Activated CD8-positive, alpha-beta memory T cell treated with anti-CD3 and anti-CD28 coated beads, Interleukin-2, amount 10 ng/mL, durations not matched to agents 7 days and 5 days (primary cell): ENCODE data around the gene PDX1. TPM values are rescaled to one million over a fixed set of nuclear protein-coding genes. Genes with fewer than 3 reads are reported as not detected.
A peak's percentile ranks its signal among the peaks of the same experiment; 100 is the strongest.
"Not testable (repeated sequence)": the region's sequence is repeated elsewhere in the genome, so short reads cannot be mapped to it uniquely, and the experiment has no call there.

ENCODE experiments used
- ATAC-seq: fragments of 150-1000 bp; cut with Tn5 transposase; one replicate; pipeline ENCODE4 v1.10.0; 2021; ENCODE audit warnings: moderate library complexity
- CTCF ChIA-PET: fragments of 350-600 bp; sonication (Branson Sonifier 250); formaldehyde crosslinking; loops from one replicate; lab custom pipeline; 2021; ENCODE audit warnings: antibody characterized with exemption; lab: Charles Lee
- DNase-seq: peaks from one replicate; pipeline ENCODE4 v3.0.0-alpha.2; 2020
- H3K27ac Mint-ChIP-seq: one replicate; pipeline ENCODE4 v1.8.0; 2021; ENCODE audit warnings: mild to moderate bottlenecking, mixed read lengths
- H3K27me3 Mint-ChIP-seq: one replicate; pipeline ENCODE4 v1.8.0; 2021; ENCODE audit warnings: mixed read lengths
- H3K36me3 Mint-ChIP-seq: one replicate; pipeline ENCODE4 v1.8.0; 2021; ENCODE audit warnings: mild to moderate bottlenecking, mixed read lengths
- H3K4me1 Mint-ChIP-seq: one replicate; pipeline ENCODE4 v1.8.0; 2021; ENCODE audit warnings: mixed read lengths
- H3K4me3 Mint-ChIP-seq: one replicate; pipeline ENCODE4 v1.8.0; 2021; ENCODE audit warnings: mild to moderate bottlenecking, moderate library complexity, mixed read lengths
- H3K9me3 Mint-ChIP-seq: one replicate; pipeline ENCODE4 v1.8.0; 2022; ENCODE audit warnings: low read depth, mixed read lengths
- total RNA-seq, 2 experiments: library from RNA; stranded (reverse); gene quantifications; one replicate each; pipeline ENCODE4 v1.2.3, GENCODE V29; 2021

Gene PDX1
- total RNA-seq, 2 experiments from 2014 or later: not detected

GRCh38 chr13:27954406-27954851 lies 34.6 kb downstream of the PDX1 start:
- Mint-ChIP-seq H3K4me1 (peaks cover 11% of the 10 kb centered on the region), H3K36me3 (no peaks in the 10 kb centered on the region), H3K27me3 (peaks cover 76% of the 10 kb centered on the region), H3K27ac (no peak overlapping the region), H3K4me3 (peak overlapping the region; percentile 59), H3K9me3 (no peaks in the 10 kb centered on the region)
- ATAC-seq: peak; percentile 30
- CTCF ChIA-PET: interaction anchor here (0.7 to 4.9 kb wide), 26 partner anchors 13 to 581 kb away, joined by 3 to 28 read pairs (median 4); partner anchors contain the start of gene PDX1
- no peak for DNase-seq

GRCh38 chr13:27955014-27955591 lies 35.3 kb downstream of the PDX1 start:
- DNase-seq: no peak
- peaks cover 14% of the 10 kb centered on the region for H3K4me1 Mint-ChIP-seq
- peak overlapping the region; percentile 0 for H3K4me3 Mint-ChIP-seq
- peaks cover 79% of the 10 kb centered on the region for H3K27me3 Mint-ChIP-seq
- CTCF ChIA-PET: interaction anchor here (0.9 to 4.9 kb wide), 15 partner anchors 13 to 582 kb away, joined by 3 to 28 read pairs (median 7); no protein-coding TSS in a partner anchor
- ATAC-seq: no peak
- H3K27ac Mint-ChIP-seq: no peak overlapping the region
- no peaks in the 10 kb centered on the region for H3K9me3 Mint-ChIP-seq
- no peaks in the 10 kb centered on the region for H3K36me3 Mint-ChIP-seq

DNA sequence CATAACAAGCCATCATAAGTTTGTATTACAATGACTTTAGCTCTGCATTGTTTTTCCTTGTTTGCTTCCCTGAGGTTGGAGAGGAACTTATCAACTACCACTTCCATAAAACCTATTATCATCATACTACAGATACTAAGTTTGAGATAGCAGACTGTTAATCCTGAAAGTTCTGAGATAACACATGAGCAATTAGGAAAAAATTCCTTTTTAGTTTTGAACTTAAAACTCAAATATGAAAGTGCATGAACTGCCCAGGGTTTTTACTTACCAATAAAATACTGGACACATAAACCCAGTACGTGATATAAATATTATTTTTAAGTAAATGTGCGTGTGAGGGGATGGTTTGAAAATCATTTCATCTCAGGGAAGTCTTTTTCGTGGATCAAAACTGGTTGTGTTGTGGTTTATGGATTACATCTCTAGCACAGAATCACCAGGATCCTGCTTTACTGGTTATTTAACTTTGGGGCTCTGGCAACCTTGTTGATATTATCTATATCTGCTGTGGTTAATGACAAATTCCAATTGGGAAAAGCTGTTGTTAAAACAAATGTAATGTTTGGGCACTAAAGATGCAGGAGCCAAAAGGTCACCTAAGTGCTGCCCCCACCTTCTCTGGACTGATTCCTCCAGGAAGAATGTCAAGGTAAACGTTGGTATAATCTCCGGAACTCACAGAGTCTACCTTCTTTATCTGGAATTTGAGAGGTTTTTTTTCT lies 36.9 kb downstream of the PDX1 start:
- ATAC-seq: no peak
- Mint-ChIP-seq H3K4me3 (no peak overlapping the region), H3K9me3 (no peaks in the 10 kb centered on the region), H3K27me3 (peaks cover 84% of the 10 kb centered on the region), H3K27ac (no peak overlapping the region), H3K36me3 (no peaks in the 10 kb centered on the region), H3K4me1 (peaks cover 15% of the 10 kb centered on the region)
- CTCF ChIA-PET: interaction anchor here (1.3 to 4.9 kb wide), 3 partner anchors 27 to 595 kb away, joined by 5 to 28 read pairs (median 9); no protein-coding TSS in a partner anchor
- DNase-seq: no peak

- Mint-ChIP-seq H3K27ac (no peak overlapping the region), H3K4me3 (no peak overlapping the region), H3K36me3 (no peaks in the 10 kb centered on the region), H3K4me1 (peaks cover 4% of the 10 kb centered on the region), H3K27me3 (peaks cover 90% of the 10 kb centered on the region), H3K9me3 (no peaks in the 10 kb centered on the region)
- ATAC-seq: no peak
- CTCF ChIA-PET: interaction anchor here (0.9 to 2.1 kb wide), 6 partner anchors 10 to 598 kb away, joined by 3 to 7 read pairs (median 4); no protein-coding TSS in a partner anchor
- DNase-seq: no peak
Observed at GRCh38 chr13:27959976-27960361, 40.2 kb downstream of the PDX1 start.

DNA sequence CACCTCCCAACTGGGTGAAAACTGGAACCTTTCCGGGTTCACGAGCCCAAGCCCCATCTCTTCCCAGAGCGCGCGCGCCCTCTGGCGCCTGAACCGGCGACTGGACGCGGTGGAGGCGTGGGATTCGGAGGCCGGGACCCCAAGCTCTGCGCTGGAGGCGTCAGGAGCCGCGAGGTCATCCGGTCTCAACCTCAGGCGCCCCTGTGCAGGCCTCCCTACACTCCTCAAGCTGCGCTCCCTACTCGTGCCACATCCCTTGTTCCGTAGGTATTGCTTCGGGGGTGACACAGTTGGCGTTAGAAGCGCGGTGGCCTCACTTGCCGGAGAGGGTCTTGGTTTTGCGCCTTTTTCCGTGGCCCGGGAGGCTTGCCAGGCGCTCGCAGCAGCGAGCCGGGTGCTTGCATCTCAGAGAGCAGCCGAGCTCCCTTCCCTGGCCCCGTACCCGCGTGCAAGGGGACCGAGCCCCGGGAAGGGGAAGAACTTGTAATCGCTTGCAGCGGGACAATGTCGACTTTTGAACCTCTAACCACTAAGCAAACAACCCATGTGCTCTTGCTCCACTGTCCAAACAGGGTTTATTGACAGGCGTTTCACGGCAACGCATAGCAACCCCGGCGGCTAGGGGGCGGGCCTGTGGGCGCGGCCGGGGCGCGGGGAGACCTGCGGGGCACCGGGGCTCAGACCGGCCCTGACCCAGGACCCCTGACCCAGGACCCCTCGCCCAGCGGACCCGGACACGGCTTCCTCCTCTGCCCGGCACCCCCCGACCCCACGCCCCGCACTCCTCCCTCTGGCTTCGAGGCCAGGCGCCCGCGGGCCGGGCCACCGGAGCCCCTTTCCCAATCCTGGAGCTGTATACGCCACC lies 40.8 kb downstream of the PDX1 start:
- H3K27ac Mint-ChIP-seq: no peak overlapping the region
- CTCF ChIA-PET: interaction anchor here (0.9 to 2.1 kb wide), 6 partner anchors 9 to 598 kb away, joined by 3 to 7 read pairs (median 4); no protein-coding TSS in a partner anchor
- H3K4me3 Mint-ChIP-seq: no peak overlapping the region
- H3K27me3 Mint-ChIP-seq: peaks cover 90% of the 10 kb centered on the region
- peak; percentile 66 for ATAC-seq
- peaks cover 3% of the 10 kb centered on the region for H3K4me1 Mint-ChIP-seq
- DNase-seq: peak; percentile 60
- H3K36me3 Mint-ChIP-seq: no peaks in the 10 kb centered on the region
- H3K9me3 Mint-ChIP-seq: no peaks in the 10 kb centered on the region

DNA sequence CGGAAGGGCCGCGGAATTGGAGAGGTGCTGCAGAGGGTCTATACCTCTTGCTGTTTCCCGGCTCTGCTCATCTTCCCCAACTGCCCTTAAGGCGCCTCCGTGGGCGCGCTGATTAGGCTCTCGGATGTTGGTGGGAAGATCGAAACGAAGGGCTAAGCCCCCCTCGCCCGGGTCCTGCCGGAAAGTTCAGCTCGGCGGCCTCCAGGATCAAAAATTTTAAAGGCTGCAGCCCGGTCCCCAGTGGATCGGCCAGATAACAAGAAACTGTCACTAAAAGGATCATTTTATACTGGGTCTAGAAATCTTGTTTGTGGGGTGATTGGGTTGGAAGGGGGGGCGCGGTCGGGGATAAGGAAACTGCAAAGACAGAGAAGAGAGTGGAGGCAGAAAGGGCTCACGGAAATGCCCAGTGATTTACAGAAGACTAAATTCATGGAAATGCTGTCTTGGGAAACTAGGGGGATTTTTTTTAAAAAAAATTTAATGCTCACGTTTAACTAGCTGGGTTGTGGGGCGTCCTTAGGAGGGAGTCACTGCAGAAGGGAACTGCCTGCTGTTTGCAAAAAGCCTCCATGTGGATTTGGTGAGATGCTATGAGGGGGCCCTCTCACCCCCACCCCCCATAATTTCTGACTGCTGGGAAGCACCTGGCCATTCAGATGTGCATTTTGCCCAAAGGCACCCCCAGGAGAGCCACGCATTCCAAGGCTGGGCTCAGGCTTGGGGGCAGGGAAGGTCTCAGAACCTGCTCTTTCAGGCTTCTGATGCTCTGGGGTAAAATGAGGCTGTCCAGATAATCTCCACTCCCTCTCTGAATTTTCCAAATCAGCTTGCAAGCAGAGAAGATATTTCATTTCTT lies 41.7 kb downstream of the PDX1 start:
- Mint-ChIP-seq H3K9me3 (no peaks in the 10 kb centered on the region), H3K4me3 (no peak overlapping the region)
- CTCF ChIA-PET: interaction anchor here (1.2 to 2.1 kb wide), 5 partner anchors 15 to 599 kb away, joined by 3 to 7 read pairs (median 6); no protein-coding TSS in a partner anchor

DNA sequence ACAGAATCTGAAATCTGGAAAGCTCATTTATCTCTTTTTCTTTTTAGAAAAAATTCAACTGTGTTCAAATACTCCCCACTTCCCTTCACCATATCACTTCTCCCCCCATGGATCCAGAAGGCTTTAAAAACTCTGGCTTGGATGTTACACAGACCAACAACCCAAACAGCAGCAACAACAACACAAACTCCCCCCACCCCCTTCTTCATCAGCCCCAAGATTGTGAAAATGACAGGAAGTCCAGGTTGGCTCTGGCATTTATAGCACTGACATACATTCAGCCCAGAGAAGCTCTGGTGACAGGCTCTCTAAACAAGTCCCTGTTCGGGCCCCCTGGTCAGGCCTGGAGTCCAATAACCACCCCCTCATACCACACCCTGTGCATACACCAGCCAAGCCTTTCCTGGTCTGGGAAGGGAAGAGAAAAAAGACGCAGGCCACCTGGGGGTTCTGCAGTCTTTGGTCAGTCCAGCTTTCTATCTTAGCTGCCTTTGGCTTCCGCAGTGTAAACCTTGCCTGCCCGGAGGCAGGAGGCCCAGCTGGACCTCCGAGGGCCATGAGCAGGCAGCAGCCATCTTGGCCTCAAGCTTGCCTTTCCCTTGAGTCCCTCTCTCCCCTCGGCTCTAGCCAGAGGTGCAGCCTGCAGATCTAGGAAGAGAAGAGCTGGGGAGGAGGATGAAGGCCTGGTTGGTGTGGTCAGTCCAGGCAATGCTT lies 42.5 kb downstream of the PDX1 start:
- Mint-ChIP-seq H3K27me3 (peaks cover 92% of the 10 kb centered on the region), H3K27ac (no peak overlapping the region), H3K9me3 (no peaks in the 10 kb centered on the region), H3K36me3 (no peaks in the 10 kb centered on the region), H3K4me1 (peaks cover 3% of the 10 kb centered on the region), H3K4me3 (no peak overlapping the region)
- ATAC-seq: no peak
- CTCF ChIA-PET: interaction anchor here (0.5 to 2.1 kb wide), 4 partner anchors 9 to 136 kb away, joined by 3 to 6 read pairs (median 4); no protein-coding TSS in a partner anchor
- no peak for DNase-seq

More for the DNA sequence above, 41.7 kb downstream of the PDX1 start:
- Mint-ChIP-seq H3K4me1 (peaks cover 3% of the 10 kb centered on the region), H3K27ac (no peak overlapping the region), H3K27me3 (peaks cover 90% of the 10 kb centered on the region), H3K36me3 (no peaks in the 10 kb centered on the region)
- ATAC-seq: no peak
- no peak for DNase-seq

GRCh38 chr13:27962982-27963381 lies 43.2 kb downstream of the PDX1 start:
- Mint-ChIP-seq H3K27ac (no peak overlapping the region), H3K4me3 (no peak overlapping the region), H3K9me3 (no peaks in the 10 kb centered on the region), H3K27me3 (peaks cover 95% of the 10 kb centered on the region), H3K4me1 (peaks cover 6% of the 10 kb centered on the region), H3K36me3 (no peaks in the 10 kb centered on the region)
- DNase-seq: no peak
- no peak for ATAC-seq
- CTCF ChIA-PET: interaction anchor here (1.1 kb wide), 1 partner anchor 10 kb away, joined by 3 read pairs; no protein-coding TSS in a partner anchor

DNA sequence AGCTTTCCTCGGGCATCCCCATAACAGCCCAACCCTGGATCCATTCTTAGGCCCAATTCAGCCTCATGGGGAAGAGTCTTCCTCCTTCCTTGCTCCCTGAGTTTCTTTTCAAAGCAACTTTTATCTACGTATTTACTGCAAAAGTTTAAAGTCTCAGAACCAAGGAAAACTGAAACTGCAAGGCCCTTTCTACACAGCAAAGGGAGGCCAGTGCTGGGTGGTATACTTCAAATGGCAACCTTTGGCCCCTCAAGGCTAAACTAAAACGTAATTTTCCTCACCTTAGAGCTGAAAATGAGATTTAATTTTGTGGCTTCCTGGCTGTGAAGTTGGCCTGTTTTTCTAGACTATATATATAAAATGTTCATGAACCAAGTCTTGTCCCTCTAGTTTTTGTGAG lies 43.7 kb downstream of the PDX1 start:
- H3K27me3 Mint-ChIP-seq: peaks cover 91% of the 10 kb centered on the region
- CTCF ChIA-PET: interaction anchor here (0.6 kb wide), 1 partner anchor 1119 kb away, joined by 3 read pairs; no protein-coding TSS in a partner anchor
- no peaks in the 10 kb centered on the region for H3K36me3 Mint-ChIP-seq
- ATAC-seq: no peak
- H3K4me1 Mint-ChIP-seq: peaks cover 6% of the 10 kb centered on the region
- no peaks in the 10 kb centered on the region for H3K9me3 Mint-ChIP-seq
- no peak overlapping the region for H3K4me3 Mint-ChIP-seq
- H3K27ac Mint-ChIP-seq: no peak overlapping the region
- no peak for DNase-seq

DNA sequence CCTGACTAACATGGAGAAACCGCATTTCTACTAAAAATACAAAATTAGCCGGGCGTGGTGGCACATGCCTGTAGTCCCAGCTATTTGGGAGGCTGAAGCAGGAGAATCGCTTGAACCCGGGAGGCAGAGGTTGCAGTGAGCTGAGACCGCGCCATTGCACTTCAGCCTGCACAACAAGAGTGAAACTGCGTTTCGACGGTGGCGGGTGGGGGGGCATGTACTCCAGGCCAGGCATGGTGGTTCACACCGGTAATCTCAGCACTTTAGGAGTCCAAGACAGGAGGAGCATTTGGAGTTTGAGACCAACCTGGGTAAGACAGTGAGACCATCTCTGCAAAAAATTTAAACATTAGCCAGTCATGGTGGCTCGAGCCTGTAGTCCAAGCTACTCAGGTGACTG lies 44.4 kb downstream of the PDX1 start:
- peaks cover 90% of the 10 kb centered on the region for H3K27me3 Mint-ChIP-seq
- H3K4me1 Mint-ChIP-seq, H3K9me3 Mint-ChIP-seq, ATAC-seq, H3K4me3 Mint-ChIP-seq, H3K27ac Mint-ChIP-seq, DNase-seq, H3K36me3 Mint-ChIP-seq: not testable (repeated sequence)
- CTCF ChIA-PET: interaction anchor here (0.6 to 2.1 kb wide), 3 partner anchors 11 to 1119 kb away, joined by 3 to 7 read pairs (median 3); no protein-coding TSS in a partner anchor

DNA sequence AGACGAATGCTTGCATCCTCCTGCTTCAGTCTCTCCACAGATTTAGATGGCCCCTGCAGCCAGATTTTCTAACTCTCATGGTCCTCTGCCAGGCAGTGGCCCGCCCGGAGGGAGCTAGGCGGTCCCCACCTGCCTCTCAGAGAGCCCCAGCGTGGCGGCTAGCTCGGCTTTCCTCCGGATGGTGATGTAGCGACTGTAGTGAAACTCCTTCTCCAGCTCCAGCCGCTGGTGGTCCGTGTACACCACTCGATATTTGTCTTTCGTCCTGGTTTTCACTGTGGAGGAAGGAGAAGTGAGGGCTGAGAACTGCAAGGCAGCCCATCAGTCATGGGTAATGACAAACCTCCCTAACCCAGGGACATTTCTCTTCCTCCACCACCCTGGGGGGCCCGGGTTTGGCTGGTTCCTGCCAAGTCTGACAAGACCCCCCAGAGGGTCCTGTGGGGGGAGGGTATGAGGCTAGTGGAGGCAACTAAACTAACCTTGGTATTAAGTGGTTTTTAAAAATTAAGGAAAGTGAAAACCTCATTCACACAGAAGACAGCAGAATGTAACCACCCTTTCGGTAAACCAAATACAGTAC lies 45.0 kb downstream of the PDX1 start:
- H3K4me3 Mint-ChIP-seq: no peak overlapping the region
- H3K4me1 Mint-ChIP-seq: peaks cover 8% of the 10 kb centered on the region
- no peaks in the 10 kb centered on the region for H3K36me3 Mint-ChIP-seq
- DNase-seq: no peak
- ATAC-seq: no peak
- CTCF ChIA-PET: interaction anchor here (0.9 to 2.1 kb wide), 2 partner anchors 11 to 13 kb away, joined by 3 to 7 read pairs; no protein-coding TSS in a partner anchor
- no peak overlapping the region for H3K27ac Mint-ChIP-seq
- peaks cover 90% of the 10 kb centered on the region for H3K27me3 Mint-ChIP-seq
- H3K9me3 Mint-ChIP-seq: no peaks in the 10 kb centered on the region
